LoVo (cell line): ENCODE results near the gene CLCN2.

Experiments used
- DNase-seq: peaks from one replicate; pipeline ENCODE4 v3.0.0-alpha.2; 2016; ENCODE audit warnings: low spot score

CLCN2 gene

GRCh38 chr3:184296616-184297015 lies 64.8 kb downstream of the CLCN2 start:
- DNase-seq = no peak
